Measurements from ENCODE around the gene ABHD6.

DNA sequence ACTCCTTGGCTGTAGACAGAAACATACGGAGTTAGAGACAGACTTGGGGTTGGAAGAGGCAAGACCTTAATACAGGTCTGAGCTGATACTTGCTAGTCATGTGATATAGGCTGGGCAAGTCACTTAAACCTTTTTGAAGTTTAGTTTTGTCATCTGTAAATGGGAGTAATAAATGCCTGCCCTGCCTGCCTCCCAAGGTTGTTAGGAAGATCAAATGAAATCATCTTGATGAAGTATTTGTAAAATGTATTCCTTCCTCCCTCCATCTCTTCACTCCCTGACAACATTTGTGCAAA is 98.0 kb downstream of the ABHD6 start:
- TF ChIP-seq POLR2AphosphoS5 (IDR thresholded peaks at IDR 0.05; ENCODE audit: low read depth, low read length) (no peak), POLR2A (IDR thresholded peaks at IDR 0.05; ENCODE audit: low read depth, low read length) (no peak)

Data from GM12892 (cell line).